Umbilical cord (tissue), 2 donors: Measurements from ENCODE around the gene B4GALT5. TPM values are rescaled to one million over a fixed set of nuclear protein-coding genes. Genes with fewer than 3 reads are reported as not detected.

ENCODE experiments used
- DNase-seq: peaks from one replicate; pipeline ENCODE4 v3.0.0-alpha.2; 2015; ENCODE audit warnings: low spot score
- total RNA-seq: library from RNA; depleted of rRNA; stranded (reverse); fragments of >200 nt; gene quantifications from one replicate; pipeline ENCODE4 v1.2.3, GENCODE V29; 2014; ENCODE audit warnings: low replicate concordance; ENCODE audit not compliant: insufficient read depth

B4GALT5 gene
- total RNA-seq, 1 donor from 2014 or later, result 21.9 TPM

DNA sequence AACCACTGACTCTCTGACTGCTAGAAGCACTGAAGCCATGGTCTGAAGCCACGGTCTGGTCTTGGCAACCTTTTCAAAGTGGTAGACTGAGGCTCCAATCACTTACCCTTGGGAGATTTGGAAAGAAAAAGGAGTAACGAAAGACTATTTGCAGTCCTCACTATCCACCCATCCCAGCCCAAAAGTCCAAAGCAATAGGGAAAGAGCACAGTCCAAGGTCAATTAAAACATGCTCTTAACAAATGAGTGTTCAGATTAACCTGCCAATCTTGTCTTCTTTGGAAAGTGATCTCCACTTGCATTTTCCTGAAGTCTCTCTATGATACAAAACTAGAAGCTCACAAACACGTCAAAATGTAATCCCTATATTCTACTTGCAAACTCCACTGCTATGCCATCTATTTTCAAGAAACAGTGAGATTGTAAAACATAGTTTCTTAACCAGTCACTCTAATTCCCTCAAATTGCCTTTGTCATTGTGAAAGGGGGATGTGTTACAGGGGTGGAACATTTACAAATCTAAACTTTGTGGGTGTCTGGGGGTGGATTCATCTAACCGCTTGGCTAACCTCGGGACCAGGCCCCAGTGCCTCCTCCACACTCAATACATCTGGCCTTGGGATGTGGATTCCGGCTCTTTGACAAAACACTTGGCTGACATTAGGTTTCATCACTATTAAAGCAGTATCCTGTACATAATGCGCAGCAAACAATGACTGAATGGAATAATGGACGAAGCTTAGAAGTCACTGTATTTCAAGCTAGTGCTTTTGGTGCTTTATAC lies 56.4 kb downstream of the B4GALT5 start:
- DNase-seq, result no peak

DNA sequence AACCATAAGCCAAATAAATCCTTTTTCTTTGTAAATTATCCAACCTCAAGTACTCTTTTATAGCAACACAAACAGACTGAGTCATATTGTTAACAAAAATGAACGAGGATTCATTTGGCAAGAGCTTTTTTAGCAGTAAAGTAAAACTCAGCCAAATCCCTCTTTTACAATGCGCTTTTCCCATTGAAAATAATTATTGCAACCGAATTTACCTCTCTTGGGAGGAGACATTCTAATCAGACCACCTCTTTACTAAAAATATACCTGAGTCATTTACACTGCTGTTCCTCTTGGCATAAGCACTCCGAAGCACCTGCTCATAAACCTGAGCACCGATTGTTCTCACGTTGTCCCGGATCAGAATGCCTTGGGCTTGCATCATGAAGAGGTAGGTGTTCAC lies 57.4 kb downstream of the B4GALT5 start:
- DNase-seq, result no peak

DNA sequence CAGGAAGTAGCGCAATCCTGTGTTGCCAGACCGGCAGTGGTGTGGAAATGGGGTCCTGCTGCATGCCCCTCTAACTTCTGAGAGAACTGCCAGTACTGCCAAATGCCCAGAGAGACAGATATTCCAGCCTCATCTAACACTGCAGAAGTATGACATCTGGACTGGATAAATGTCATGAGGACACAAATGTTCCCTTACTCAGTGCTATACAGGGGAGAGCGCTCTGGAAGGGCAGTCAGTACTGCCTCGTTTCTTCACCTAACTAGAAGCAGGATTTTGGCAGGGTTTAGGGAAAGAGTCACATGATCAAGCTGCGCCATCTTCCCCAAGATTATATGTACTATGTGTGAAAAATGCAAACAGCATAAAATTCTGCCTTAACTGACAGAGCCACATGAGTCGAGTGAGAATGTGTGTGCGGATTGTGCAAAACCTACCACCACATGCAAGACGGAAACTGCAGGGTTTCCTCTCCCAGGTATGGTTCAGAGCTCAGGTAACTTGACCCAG lies 59.7 kb downstream of the B4GALT5 start:
- no peak for DNase-seq

DNA sequence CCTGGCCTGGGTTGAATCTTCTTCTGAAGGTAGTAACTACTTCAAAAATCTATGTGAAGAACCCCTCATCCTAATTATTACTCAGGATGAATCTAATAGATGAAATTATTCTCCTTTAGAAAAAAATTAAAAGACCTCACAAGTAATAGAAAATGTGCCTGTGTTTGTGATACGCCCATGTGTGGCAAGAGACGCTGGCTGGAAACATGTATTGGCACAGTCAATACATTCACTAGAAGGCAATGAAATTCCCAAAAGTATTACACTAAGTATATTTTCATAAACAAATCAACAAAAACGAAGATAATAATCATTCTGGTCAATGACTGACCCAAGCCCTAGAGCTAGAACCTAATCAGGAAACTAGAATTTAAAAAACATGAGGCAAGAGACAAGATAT lies 64.0 kb downstream of the B4GALT5 start:
- no peak for DNase-seq

DNA sequence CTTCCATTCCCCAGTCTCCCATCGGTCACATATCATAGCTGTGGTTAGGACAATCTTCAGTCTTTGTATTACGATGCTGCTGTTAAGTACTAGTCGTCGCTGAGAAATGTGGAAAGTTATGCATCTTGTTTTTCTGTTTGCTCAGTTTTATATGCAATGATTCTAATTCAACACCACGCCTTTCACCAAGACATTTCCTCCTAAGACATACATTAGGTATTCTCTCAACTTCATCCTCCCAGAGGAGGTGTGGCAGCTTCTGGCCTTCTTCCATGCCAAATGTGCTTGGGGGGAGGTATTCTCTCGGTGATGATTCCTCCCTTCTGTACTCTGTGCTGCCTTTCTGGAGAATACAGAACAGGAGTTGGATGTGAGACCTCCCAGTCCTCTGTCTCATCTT lies 66.1 kb downstream of the B4GALT5 start:
- no peak for DNase-seq

DNA sequence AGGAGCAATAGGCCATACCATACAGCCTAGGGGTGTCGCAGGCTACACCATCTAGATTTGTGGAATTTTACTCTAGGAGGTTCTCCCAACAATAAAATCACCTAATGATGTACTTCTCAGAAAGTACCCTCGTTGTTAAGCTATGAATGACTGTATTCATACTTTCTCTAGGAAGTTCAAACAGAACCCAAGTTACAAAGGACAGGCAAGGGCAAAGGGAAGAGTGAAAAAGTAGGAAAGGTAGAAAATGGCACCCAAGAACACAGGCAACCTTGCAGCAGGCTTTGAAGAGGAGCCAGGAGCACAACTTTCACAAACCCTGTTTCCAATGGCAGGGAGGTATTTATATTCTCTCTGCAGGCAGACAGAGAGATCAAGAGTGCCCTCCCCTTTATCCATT lies 67.2 kb downstream of the B4GALT5 start:
- DNase-seq, result no peak

DNA sequence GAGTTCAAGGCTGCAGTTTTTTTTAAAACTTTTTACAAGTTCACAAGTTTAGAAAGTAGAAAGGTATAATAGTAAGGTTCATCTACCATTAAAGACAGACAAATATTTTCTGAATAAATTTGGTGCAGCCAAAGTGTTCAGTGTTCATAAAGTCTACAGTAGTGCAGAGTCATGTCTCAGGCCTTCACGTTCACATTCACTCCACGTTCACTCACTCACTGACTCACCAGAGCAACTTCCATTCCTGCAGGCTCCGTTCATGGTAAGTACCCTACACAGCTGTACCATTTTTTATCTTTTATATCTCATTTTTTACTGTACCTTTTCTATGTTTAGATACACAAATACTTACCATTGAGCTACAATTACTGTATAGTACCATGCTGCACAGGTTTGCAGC lies 67.6 kb downstream of the B4GALT5 start:
- DNase-seq, result no peak

DNA sequence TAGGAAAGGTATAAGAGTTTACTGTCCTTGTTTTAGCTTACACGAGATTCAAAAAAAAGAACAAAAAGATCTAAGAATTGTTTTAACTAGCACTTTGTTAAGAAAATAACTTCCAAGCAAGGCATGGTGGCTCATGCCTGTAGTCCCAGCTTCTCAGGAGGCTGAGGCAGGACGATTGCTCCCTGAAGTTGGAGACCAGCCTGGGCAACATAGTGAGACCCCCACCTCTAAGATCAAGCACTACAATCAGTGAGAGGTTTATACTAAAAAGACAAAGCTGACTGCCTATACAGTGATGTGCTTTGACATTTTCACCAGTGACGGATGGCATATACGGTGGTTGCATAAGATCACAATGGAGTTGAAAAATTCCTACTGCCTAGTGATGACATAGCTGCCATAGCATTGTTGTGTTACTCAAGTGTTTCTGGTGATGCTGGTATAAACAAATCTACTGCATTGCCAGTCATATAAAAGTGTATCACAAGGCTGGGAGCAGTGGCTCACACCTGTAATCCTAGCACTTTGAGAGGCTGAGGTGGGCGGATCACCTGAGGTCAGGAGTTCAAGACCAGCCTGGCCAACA lies 68.6 kb downstream of the B4GALT5 start:
- DNase-seq, result no peak

DNA sequence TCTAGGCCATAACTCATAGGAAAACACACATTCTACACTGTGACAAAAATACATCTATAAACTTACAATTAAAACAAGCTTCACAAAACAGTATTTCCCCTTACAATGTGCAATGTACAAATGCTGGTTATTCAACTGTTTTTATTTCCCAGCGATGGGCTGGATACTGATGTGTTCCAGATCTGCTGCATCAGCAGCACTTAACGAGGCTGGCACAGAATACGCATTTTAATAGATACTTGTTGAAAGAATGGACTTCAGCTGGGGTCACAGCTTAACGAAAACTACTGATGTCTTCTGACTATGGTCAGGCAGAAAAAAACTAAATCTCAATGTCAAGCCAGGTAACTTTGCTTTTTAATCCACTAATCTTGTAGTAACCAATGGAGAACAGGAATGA lies 70.9 kb downstream of the B4GALT5 start:
- no peak for DNase-seq

DNA sequence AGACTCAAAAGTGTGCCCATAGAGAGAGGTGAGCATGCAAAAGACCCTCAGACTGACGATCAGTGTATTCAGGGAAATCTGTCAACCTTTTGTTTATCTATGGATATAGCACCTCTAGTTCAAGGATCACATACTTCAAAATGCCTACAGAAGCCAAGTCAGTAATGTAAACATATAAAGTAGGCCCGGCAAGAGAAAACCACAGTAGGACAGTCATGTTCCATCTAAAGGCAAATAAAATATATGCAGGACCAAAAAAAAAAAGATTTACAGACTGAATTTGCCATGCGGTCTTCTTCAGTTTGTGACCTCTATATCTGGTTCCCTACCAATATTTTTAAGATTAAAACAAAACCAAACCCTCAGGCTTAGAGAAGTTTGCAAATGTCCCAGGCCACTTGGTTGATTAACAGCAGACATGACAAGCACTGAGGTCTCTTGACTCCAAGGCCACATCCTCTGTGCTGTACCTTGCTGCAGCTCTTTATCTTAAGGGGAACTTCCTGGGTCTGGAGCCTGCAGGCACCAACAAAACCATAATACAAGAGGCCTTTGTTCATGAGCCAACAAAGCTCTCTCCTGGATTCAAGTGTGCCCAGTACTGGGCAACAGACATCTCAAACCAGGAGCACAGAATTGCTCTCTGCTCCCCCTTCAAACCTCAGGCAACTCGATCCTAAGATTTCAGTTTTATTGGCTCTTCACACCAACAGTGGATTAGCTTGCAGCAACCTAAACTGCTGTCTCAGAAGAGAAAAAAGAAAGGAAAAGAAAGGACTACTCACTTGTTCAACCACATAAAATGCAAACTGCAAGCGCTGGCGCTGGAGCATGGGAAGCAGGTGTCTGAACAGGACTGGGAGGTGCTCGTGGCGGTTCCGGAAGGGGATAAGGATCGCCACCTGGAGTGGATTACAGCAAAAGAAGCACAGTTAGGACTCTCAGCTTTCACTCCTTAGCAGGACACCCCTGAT lies 71.7 kb downstream of the B4GALT5 start:
- no peak for DNase-seq

DNA sequence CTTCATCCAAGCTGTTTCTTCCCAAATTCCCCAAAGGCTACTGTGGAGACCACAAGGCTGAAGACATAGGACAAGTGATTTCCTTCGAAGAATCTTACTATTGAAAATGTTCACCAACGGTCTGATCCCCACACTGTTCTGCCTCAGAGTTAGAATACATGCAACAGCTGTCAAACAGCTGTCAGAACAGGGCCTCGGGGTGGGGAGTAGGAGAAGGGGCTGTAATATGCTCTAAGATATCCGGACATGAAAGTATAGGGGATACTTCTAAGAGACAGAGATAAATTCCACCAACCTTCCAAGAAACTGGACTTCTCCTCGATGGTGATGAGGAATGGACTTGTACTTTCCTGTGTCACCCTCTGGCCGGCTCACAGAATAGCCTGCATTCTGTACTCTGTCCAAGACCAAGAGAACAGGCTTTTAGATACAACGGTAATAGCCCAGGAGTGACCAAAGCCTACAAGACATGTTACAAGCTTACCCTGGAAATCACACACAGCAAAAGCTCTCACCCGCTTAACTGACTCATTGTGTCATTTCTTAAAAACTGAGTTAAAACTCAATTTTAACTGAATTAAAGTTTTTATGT lies 76.5 kb downstream of the B4GALT5 start:
- no peak for DNase-seq

DNA sequence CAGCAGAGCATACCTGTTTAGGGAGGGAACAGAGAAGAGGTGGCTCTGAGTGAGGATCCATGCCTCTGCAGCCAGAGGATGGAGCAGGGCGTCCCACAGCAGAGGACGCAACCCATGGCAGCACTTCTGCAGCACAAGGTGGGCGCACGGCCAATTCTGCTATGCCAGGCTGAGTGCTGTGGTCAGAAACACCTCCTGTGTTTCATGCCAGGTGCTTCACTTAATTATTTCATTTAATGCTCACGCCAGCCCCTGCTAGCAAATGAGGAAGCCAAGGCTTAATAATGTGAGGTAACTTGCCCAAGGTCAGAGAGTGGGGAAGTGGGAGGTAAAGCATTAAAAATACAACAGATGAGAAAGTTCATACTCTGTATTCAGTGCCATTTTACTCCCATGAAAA lies 77.2 kb downstream of the B4GALT5 start:
- no peak for DNase-seq

DNA sequence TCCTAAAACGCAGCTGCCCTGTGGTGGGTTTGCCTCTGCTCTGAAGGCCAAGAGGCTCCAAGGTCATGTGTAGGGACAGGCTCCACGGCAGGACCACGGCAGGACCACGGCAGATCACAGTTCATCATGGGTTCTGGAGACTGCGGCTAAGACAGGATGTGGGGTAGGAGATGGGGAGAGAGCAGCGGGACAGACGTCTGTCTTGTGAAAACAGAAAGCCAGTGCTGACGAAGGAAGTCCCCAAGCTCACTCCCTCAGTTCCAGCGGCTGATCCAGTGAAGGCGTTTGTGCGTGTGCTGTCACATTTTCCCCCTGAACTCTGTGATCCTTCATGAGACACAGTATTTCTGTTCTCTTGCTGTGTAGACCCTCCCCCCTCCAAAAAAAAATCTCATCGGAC lies 77.8 kb downstream of the B4GALT5 start:
- DNase-seq, result no peak

DNA sequence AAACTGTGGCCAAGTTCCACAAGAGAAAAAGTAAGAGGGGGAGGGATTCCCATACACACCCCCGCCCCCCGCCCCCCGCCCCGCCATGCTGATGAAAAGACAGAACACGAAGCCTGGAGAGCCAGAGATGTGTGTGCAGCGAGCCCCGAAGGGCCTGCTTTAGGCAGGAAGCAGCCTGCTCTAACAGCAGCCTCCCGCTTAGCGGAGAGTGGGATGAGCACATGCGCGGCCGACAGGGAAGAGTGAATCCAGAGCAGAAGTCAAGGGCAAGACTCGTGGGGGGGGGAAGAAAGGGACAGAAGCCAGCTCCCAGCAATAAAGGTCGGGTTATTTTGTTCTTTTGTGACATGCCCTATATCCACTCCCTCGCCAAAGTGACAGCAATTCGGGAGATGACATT lies 78.5 kb downstream of the B4GALT5 start:
- peak; percentile 44 for DNase-seq

DNA sequence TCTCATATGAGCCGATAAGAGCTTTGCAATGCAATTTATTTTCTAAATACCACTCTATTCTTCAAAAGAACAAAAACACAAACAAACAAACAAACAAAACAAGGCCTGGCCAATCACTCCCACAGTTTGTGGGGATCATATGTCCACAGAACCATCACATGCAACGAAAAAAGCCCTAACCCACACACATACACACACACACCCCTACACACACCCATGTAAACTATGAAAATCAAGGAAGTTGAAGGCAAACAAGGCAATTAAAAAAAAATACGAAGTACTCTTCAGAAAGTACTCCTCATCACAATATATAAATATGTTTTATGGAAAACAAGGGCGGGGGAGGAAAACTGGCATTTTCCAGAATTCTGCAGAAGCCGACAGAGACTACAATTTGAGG lies 79.6 kb downstream of the B4GALT5 start:
- no peak for DNase-seq

DNA sequence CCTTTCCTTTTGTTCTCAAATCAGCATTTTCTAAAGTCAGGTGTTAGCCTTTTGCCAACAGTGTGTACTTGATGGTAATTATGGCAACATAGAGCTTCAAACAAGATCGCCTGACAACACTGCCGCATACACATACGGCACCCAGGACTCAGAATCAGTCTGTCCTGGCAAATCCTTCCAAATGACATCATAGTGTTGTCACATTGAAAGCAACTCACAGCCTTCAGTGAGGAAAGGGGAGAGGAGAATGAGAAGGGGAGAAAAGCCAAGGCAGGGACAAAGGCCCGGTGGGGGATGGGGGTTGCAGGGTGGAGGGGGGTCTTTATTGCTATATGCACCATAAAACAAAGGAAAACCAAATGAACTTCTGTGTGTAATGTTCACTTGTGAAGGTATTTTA lies 80.0 kb downstream of the B4GALT5 start:
- no peak for DNase-seq

DNA sequence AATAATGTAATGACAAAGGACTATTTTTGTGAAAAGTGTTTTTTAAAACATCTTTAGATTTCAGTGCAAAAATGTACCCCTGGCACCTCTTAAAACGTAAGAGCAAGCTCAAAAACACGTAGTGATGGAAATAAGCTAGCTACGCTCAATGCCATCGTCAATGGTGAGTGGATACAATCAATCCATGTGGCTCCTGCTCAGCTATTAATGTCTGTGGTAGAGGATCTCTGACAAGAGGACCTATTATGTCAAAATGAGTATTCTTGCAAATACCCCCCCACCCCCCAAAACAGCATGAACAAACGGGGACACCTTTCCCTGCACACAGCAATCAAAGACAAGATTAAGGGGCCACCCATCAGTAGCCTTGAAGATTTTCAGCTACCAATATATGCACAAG lies 80.7 kb downstream of the B4GALT5 start:
- DNase-seq, result no peak

DNA sequence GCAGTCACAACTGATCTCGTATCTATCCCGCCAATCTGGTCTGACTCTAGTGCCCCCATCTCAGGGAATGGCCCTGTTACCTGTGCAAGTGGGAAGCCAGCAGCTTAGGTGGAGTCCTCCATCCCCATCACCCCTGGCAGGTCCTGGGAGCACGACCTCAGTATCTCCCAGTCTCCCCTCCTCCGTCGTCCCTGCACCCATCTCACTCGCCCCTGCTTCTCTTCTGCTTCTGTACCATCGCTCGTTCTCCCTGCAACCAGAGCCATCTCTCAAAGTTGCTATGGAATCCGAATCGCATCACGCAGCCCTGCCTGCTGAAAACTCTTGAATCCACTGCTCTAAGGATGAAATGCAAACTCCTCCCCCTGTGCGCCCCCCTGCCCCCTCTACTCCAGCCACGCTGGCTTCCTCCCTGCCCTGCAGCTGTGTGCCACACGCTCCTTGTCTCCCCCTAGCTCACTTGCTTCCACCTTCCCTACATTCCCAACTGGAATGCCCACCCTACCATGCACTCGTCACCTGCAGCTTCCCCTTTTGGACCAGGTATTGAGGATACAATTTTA lies 81.7 kb downstream of the B4GALT5 start:
- no peak for DNase-seq

DNA sequence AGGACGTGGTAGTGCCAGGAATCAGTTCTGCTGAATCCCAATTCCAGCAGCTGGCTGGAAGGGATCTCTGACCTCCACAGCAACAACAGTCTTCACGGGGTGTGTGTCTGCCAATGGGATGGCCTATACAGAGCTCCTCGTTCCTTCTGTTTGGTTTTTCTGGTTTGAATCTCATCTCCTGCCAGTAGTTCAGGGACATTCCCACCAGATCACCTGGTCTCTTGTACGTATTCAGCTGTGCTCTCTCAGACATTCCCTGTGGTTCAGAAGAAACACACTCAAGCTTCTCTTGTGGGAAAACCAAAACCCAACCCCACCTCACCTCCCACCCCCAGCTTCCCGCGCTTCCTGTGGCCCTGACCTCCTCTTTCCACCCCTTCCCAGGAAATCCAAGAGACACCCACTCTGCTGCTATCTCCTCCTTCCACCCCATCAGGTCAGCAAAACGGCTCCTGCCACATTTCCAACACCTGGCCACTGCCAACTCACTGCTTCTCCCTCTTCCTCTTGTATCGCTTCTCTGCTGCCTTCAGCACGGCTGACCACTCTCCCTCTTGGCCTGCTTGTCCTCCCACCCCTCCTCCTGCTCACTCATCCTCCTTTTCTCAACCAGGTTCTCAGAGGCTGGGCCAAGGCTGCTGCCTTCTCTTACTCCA lies 82.5 kb downstream of the B4GALT5 start:
- DNase-seq, result no peak

DNA sequence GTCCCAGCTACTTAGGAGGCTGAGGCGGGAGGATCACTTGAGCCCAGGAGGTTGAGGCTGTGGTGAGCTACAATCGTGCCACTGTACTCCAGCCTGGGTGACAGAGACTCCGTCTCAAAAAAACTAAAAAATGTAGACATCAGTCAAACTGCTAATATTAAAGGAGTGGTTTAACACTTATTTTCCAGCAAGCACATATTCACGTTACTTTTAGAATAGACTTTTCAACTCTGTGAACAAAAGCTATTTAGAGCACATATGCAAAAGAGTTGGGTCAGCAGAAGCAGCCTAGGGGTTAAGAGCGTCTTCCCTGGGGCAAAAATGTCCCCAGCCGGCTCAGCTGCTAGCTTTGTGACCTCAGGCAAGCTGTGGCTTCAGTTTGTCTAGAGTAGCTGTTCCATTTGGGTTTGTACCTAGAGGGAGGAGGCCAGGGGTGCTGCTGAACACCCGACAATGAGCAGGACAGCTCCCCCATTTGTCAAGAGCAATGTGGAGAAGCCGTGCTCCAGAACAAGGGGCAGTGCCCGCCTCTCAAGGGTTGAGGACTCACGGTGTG lies 83.2 kb downstream of the B4GALT5 start:
- DNase-seq, result no peak

DNA sequence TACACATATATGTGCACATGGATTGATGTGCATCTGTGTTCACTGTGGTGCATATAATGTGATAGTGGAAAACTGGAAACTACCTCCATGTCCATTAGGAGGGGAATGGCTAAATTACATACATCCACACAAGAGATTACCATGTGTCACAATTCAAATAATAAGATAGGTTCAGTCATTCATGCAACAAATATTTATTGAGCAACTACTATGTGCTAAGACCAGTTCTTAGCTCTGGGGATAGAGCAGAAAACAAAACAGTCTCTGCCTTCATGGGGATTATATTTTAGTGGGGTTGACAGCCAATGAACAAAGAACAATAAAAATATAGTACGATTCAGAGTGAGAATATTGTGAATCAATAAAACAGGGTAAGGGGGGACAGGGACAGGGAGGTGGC lies 84.1 kb downstream of the B4GALT5 start:
- DNase-seq, result no peak
